Memory B cell (primary cell): ENCODE measurements around the gene AKIRIN2.

Experiments
- ATAC-seq: fragments of 150-1000 bp; cut with Tn5 transposase; 2 replicates; pipeline ENCODE4 v1.10.0; 2021; ENCODE audit warnings: low read depth, mild to moderate bottlenecking, moderate library complexity
- DNase-seq, 2 donors: peaks; one replicate each; pipeline ENCODE4 v3.0.0; 2022; ENCODE audit warnings: low spot score in 2 of 2
- H3K27ac Mint-ChIP-seq: one replicate; pipeline ENCODE4 v1.8.0; 2022; ENCODE audit warnings: mild to moderate bottlenecking, moderate library complexity, mixed read lengths
- H3K27me3 Mint-ChIP-seq: one replicate; pipeline ENCODE4 v1.8.0; 2022; ENCODE audit warnings: mixed read lengths
- H3K36me3 Mint-ChIP-seq: one replicate; pipeline ENCODE4 v1.8.0; 2022; ENCODE audit warnings: mild to moderate bottlenecking, mixed read lengths
- H3K4me1 Mint-ChIP-seq: one replicate; pipeline ENCODE4 v1.8.0; 2022; ENCODE audit warnings: mixed read lengths
- H3K4me3 Mint-ChIP-seq: one replicate; pipeline ENCODE4 v1.8.0; 2022; ENCODE audit warnings: mild to moderate bottlenecking, moderate library complexity, mixed read lengths
- H3K9me3 Mint-ChIP-seq: one replicate; pipeline ENCODE4 v1.8.0; 2022; ENCODE audit warnings: mixed read lengths

The AKIRIN2 gene

GRCh38 chr6:87637106-87637505, 64.9 kb downstream of the AKIRIN2 start:
- no peaks in the 10 kb centered on the region for H3K27me3 Mint-ChIP-seq
- H3K4me1 Mint-ChIP-seq, result no peaks in the 10 kb centered on the region
- peaks cover 25% of the 10 kb centered on the region for H3K36me3 Mint-ChIP-seq
- no peak for DNase-seq
- H3K27ac Mint-ChIP-seq, result no peak overlapping the region
- no peaks in the 10 kb centered on the region for H3K9me3 Mint-ChIP-seq
- H3K4me3 Mint-ChIP-seq, result no peak overlapping the region
- no peak for ATAC-seq

- DNase-seq, result no peak
- no peak for ATAC-seq
- Mint-ChIP-seq H3K27ac (no peak overlapping the region), H3K9me3 (no peaks in the 10 kb centered on the region), H3K36me3 (peaks cover 25% of the 10 kb centered on the region), H3K4me3 (no peak overlapping the region), H3K4me1 (no peaks in the 10 kb centered on the region), H3K27me3 (no peaks in the 10 kb centered on the region)
Observed at GRCh38 chr6:87636315-87636714, 65.7 kb downstream of the AKIRIN2 start.

- no peak for DNase-seq
- H3K4me1 Mint-ChIP-seq, result no peaks in the 10 kb centered on the region
- no peak overlapping the region for H3K27ac Mint-ChIP-seq
- peaks cover 29% of the 10 kb centered on the region for H3K36me3 Mint-ChIP-seq
- H3K4me3 Mint-ChIP-seq, result no peak overlapping the region
- no peaks in the 10 kb centered on the region for H3K27me3 Mint-ChIP-seq
- no peaks in the 10 kb centered on the region for H3K9me3 Mint-ChIP-seq
- no peak for ATAC-seq
Observed at GRCh38 chr6:87633851-87634250, 68.2 kb downstream of the AKIRIN2 start.

- no peak overlapping the region for H3K4me3 Mint-ChIP-seq
- no peak for ATAC-seq
- H3K36me3 Mint-ChIP-seq, result peaks cover 17% of the 10 kb centered on the region
- H3K4me1 Mint-ChIP-seq, result no peaks in the 10 kb centered on the region
- no peak for DNase-seq
- H3K27ac Mint-ChIP-seq, result no peak overlapping the region
- no peaks in the 10 kb centered on the region for H3K27me3 Mint-ChIP-seq
- H3K9me3 Mint-ChIP-seq, result no peaks in the 10 kb centered on the region
Observed at GRCh38 chr6:87630746-87631145, 71.3 kb downstream of the AKIRIN2 start.

- ATAC-seq, result no peak
- Mint-ChIP-seq H3K36me3 (peaks cover 21% of the 10 kb centered on the region), H3K27me3 (no peaks in the 10 kb centered on the region), H3K27ac (no peak overlapping the region), H3K9me3 (no peaks in the 10 kb centered on the region), H3K4me3 (no peak overlapping the region), H3K4me1 (no peaks in the 10 kb centered on the region)
- no peak for DNase-seq
Observed at GRCh38 chr6:87628881-87629280, 73.2 kb downstream of the AKIRIN2 start.

- H3K4me3 Mint-ChIP-seq, result no peak overlapping the region
Observed at GRCh38 chr6:87628424-87628823, 73.6 kb downstream of the AKIRIN2 start.

More at GRCh38 chr6:87628424-87628823, 73.6 kb downstream of the AKIRIN2 start:
- H3K36me3 Mint-ChIP-seq, result peaks cover 23% of the 10 kb centered on the region
- no peak for DNase-seq
- H3K27me3 Mint-ChIP-seq, result no peaks in the 10 kb centered on the region
- ATAC-seq, result no peak
- no peak overlapping the region for H3K27ac Mint-ChIP-seq
- no peaks in the 10 kb centered on the region for H3K4me1 Mint-ChIP-seq
- no peaks in the 10 kb centered on the region for H3K9me3 Mint-ChIP-seq
